LNCAP (cell line): ENCODE results near the gene PPP2R5C.

Experiments
- CTCF ChIP-seq: fragments of 450-650 bp; IDR thresholded peaks from 2 replicates; pipeline ENCODE4 v1.5.1; 2017; ENCODE audit warnings: mild to moderate bottlenecking

The PPP2R5C gene

GRCh38 chr14:101726954-101727302 lies 34.6 kb upstream of the PPP2R5C start:
- TF ChIP-seq CTCF, result no peak

GRCh38 chr14:101727611-101728366 lies 33.7 kb upstream of the PPP2R5C start:
- no peak for TF ChIP-seq CTCF

DNA sequence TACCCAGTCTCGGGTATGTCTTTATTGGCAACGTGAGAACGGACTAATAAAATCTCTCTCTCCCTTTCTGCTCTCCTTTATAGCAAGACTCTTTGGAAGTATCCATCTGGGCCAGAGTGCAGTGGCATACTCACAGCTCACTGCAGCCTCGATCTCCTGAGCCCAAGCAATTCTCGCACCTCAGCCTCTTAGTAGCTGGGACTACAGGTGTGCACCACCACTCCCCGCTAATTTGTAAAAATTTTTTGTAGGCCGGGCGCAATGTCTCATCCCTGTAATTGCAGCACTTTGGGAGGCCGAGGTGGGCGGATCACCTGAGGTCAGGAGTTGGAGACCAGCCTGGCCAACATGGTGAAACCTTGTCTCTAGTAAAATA lies 33.2 kb upstream of the PPP2R5C start:
- TF ChIP-seq CTCF, result no peak

GRCh38 chr14:101729382-101729781 lies 32.1 kb upstream of the PPP2R5C start:
- no peak for TF ChIP-seq CTCF

GRCh38 chr14:101730626-101731186 lies 30.8 kb upstream of the PPP2R5C start:
- no peak for TF ChIP-seq CTCF

GRCh38 chr14:101731187-101732080 lies 30.1 kb upstream of the PPP2R5C start:
- TF ChIP-seq CTCF, result no peak

DNA sequence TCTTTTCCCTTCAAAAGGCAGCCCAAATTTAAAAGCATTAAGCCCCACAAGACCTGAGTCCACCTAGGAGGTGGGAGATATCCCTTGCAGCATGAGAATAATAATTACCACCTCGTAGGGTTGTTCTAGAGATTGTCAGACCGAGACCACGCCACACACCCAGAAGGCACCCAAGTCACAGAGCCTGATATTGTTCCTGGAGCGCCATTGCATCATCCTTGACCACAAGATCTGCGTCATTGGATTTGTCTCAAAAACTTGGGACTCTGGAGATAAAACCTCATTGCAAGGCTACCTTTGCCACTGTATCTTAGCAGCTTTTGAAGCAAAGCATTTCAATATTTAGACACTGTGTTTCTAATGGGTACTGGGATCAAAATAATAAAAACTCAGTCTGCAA lies 29.4 kb upstream of the PPP2R5C start:
- no peak for TF ChIP-seq CTCF
